ENCODE data around the gene SPTAN1.

Gene SPTAN1

DNA sequence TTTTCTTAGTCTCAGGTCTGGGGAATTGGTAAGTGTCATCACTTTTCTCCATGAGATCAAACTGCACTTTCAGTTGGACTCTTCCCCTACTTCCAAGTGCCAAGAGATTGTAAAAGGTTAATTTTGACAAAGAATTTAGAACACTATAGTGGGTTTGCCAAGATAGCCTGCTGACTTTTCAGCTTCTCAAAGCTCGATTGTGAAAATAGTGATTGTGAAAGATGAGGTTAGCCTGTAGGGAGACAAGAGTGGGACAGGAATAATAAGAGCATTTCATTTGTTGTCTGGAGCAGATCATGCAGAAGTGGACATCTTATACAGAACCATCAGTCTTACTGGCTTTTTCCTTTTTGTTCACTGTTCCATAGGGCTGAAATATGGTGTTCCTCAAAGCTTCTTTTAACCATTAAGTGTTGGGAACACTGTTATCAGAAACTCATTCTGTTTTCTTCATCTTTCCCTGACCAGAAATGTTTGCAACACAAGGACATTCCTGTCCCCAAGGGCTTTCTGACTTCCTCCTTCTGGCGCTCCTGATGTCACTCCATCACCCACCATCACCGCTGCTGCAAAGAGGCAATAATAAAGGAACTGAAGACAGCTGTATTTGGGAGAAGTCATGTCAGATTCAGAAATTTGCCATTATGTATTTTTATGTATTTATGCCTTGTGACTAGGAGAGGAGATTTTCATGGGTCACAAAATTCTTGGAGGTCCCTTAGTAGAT, 11.6 kb upstream of the SPTAN1 start:
- no peak overlapping the region for H3K4me3 ChIP-seq (ENCODE audit: low read length)
- TF ChIP-seq, protein P1, sequence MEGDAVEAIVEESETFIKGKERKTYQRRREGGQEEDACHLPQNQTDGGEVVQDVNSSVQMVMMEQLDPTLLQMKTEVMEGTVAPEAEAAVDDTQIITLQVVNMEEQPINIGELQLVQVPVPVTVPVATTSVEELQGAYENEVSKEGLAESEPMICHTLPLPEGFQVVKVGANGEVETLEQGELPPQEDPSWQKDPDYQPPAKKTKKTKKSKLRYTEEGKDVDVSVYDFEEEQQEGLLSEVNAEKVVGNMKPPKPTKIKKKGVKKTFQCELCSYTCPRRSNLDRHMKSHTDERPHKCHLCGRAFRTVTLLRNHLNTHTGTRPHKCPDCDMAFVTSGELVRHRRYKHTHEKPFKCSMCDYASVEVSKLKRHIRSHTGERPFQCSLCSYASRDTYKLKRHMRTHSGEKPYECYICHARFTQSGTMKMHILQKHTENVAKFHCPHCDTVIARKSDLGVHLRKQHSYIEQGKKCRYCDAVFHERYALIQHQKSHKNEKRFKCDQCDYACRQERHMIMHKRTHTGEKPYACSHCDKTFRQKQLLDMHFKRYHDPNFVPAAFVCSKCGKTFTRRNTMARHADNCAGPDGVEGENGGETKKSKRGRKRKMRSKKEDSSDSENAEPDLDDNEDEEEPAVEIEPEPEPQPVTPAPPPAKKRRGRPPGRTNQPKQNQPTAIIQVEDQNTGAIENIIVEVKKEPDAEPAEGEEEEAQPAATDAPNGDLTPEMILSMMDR (IDR thresholded peaks at IDR 0.05; ENCODE audit: insufficient read depth, low read depth, low read length, missing control alignments): no peak
- no peak for DNase-seq (ENCODE audit: low read depth)

DNA sequence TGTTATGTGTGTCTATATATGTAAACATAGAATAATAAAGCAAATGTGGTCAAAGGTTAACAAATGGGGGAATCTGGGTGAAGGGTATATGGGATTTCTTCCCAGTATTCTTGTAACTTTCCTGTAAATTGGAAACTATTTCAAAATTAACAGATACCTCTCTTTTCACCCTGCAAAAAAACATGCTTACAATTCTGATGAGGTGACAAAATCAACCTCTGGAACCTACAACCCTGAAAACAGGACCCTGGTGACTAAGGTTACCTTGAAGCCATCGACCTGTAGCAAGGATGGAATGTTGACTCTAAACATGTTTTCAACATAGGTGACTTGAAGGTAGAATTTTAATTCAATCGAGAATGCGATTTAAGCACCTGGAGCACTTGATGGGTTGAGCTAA, 5.9 kb upstream of the SPTAN1 start:
- DNase-seq (ENCODE audit: low read depth): no peak
- no peak overlapping the region for H3K4me3 ChIP-seq (ENCODE audit: low read length)
- TF ChIP-seq, protein P1 (IDR thresholded peaks at IDR 0.05; ENCODE audit: insufficient read depth, low read depth, low read length, missing control alignments): no peak

DNA sequence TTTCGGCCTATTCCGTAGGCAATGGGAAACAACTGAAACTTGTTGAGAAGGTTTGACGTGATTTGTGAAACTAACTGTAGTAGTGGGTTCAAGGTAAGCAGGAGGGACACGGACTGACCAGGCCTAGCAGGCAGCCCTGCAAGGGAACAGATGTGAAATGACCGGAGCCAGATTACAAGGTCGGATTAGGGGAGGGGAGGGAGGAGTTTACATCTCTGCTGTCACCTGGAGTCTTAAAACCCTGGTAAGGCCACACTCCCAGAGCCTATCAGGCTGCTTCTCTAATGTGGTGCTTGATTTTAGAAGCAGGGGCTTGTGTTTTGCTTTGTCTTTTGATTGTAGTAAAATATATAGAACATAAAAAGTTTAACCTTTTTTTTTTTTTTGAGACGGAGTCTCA, 3.5 kb upstream of the SPTAN1 start:
- no peak for DNase-seq (ENCODE audit: low read depth)
- TF ChIP-seq, protein P1 (IDR thresholded peaks at IDR 0.05; ENCODE audit: insufficient read depth, low read depth, low read length, missing control alignments): no peak
- H3K4me3 ChIP-seq (ENCODE audit: low read length): no peak overlapping the region

DNA sequence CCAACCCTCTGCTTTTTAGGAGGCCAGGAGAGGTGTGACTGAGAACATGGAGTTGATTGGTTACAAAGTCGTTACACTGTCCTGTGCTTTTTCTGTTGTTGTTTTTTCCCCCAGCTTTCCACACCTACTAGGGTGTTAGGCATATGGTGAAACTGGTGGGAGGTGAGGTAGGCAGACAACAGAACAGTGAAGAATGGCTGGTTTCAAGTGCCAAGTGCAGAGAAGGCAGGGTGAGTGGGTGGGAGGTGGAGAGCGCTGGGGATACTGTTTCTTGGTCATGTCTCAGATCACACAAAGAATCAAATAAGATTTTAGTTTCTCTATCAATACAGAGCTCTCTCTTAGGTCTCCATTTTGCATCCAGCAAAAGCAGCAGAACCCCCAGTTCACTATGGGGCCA, 2.2 kb upstream of the SPTAN1 start:
- TF ChIP-seq, protein P1 (IDR thresholded peaks at IDR 0.05; ENCODE audit: insufficient read depth, low read depth, low read length, missing control alignments): no peak
- no peak overlapping the region for H3K4me3 ChIP-seq (ENCODE audit: low read length)
- DNase-seq (ENCODE audit: low read depth): no peak

DNA sequence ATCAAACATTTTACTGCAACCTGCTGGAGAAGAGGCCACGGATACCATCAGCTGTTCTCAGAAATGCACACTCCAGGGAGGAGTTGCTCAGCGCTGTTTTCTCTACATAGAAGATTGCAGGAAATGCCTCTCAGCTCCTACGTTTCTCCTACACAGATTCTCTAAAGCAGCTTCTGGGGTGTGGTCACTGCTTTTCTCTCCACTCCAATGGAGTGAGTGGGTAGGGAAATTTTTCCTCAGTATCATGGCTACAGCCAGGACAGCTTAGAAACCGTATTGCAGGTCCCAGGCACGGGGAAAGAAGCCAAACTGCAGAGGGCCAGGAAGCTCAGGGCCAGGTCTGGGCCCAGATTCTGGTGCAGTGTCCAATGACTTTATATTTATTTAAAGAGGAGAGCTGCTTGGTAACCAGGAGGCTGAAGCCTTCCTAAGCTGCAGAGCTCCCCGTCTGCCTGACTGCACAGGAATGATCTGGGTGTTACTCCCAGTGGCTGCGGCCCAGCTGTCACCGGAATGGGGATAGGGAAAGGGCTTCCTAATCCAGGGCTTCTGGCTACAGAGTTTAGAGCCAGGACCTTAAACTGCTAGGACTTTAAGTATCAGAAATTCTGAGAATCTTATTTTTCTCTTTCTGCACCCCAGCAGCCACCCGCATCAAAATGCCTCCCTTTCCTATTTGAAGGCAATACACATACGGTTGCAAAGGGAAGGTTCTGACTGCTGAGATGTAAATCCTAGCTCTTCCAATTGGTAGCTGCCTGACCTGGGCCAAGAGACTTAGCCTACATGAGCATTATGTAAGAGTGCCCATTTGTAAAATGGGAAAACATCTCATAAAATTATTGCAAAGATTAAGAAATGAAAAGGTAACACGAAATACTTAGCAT, 1.4 kb upstream of the SPTAN1 start:
- TF ChIP-seq, protein P1 (IDR thresholded peaks at IDR 0.05; ENCODE audit: insufficient read depth, low read depth, low read length, missing control alignments): no peak
- H3K4me3 ChIP-seq (ENCODE audit: low read length): peak overlapping the region; percentile 58
- DNase-seq (ENCODE audit: low read depth): no peak

DNA sequence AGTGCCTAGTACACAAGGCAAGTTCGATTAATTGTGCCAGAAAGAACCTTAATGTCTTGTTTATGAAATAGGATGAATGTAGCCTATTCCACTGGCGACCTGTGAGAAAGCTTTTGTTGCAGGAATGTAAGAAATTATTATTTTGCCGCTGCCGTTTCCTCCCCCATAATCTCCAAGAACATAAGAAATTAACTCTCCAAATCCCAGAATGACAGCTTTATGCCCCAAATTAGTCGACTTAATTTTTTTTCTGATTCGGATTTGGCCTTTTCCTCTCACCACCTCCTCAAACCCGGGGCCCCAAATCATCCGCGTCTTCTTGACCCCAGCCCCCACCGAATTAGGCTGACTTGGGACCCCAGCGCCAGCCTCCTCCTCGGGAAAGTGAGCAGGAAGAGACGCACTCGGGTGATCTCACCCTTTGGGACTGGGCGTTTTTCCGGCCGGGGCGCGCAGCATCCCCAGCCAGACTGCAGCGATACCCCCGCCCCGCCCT, 682 bp upstream of the SPTAN1 start:
- TF ChIP-seq, protein P1 (IDR thresholded peaks at IDR 0.05; ENCODE audit: insufficient read depth, low read depth, low read length, missing control alignments): peak; percentile 4

More for the DNA sequence above, 682 bp upstream of the SPTAN1 start:
- peak overlapping the region; percentile 58 for H3K4me3 ChIP-seq (ENCODE audit: low read length)
- DNase-seq (ENCODE audit: low read depth): no peak

Data from epithelial cell of esophagus (primary cell).